Psoas muscle (tissue), 8 donors: ENCODE measurements around the gene PDCD7. TPM values are rescaled to one million over a fixed set of nuclear protein-coding genes. Genes with fewer than 3 reads are reported as not detected.

Source experiments
- ATAC-seq, 4 donors: fragments of 200-7000 bp; cut with Tn5 transposase; one replicate each; pipeline ENCODE4 v1.9.1; 2020; ENCODE audit warnings: moderate library complexity in 3 of 4, mild to moderate bottlenecking in 2 of 4
- DNase-seq, 2 donors: peaks; one replicate each; pipeline ENCODE4 v3.0.0-alpha.2; 2020
- H3K27ac ChIP-seq: fragments of 200-600 bp; one replicate; pipeline ENCODE4 v1.8.0; 2022
- H3K27me3 ChIP-seq, 3 donors: fragments of 200-600 bp in 1 of 3; one replicate each; pipeline versions ENCODE4 v1.6.1 to v1.8.0; 2013 to 2022; ENCODE audit warnings: low read length in 2 of 3, mild to moderate bottlenecking in 2 of 3, moderate library complexity in 1 of 3; ENCODE audit not compliant: insufficient read depth in 3 of 3
- H3K36me3 ChIP-seq, 2 donors: fragments of 200-600 bp in 1 of 2; one replicate each; pipeline versions ENCODE4 v1.6.1 to v1.8.0; 2013 to 2022; ENCODE audit warnings: low read depth in 1 of 2, mild to moderate bottlenecking in 1 of 2, moderate library complexity in 1 of 2; ENCODE audit not compliant: insufficient read depth in 1 of 2
- H3K4me1 ChIP-seq: fragments of 200-600 bp; one replicate; pipeline ENCODE4 v1.8.0; 2022
- H3K4me3 ChIP-seq: fragments of 200-600 bp; one replicate; pipeline ENCODE4 v1.8.0; 2022; ENCODE audit warnings: mild to moderate bottlenecking
- H3K9me3 ChIP-seq: fragments of 200-600 bp; one replicate; pipeline ENCODE4 v1.8.0; 2022
- WGBS, 3 donors: extraction: QIAGEN DNeasy Blood & Tissue Kit; methylation state at CpG; one replicate each; pipeline versions ENCODE4 v1.1.6 to v1.1.7; 2013; 5-methylcytosine and 5-hydroxymethylcytosine counted together
- intact Hi-C, 2 donors: fragments of 100-400 bp; cut with DNase I; formaldehyde crosslinking; loops; one replicate each; pipeline versions ENCODE4 v1.11.0 to v1.14.2; 2022
- polyA plus RNA-seq, 3 donors: library from polyadenylated mRNA; stranded (reverse); fragments of 200-250 nt; gene quantifications; one replicate each; pipeline ENCODE4 v1.2.3, GENCODE V29; 2013
- total RNA-seq, 4 donors: library from RNA; stranded (reverse); fragmentation: NEBNext Ultra II Directional in 2 of 4; extraction: Animal tissue kit (Norgen Biotek cat#: 25700) in 2 of 4; gene quantifications; one replicate each; pipeline versions ENCODE4 v1.2.1 to v1.2.4, GENCODE V29; 2021 to 2023
- TF ChIP-seq, protein P1 (sequence below): fragments of 200-600 bp; IDR thresholded peaks from one replicate; pipeline ENCODE4 v1.8.0; 2022; ENCODE audit warnings: antibody characterized with exemption
- donor health status: healthy with polysubstance abuse.
- donor health status: DM: no; HTN: no; CAD: no; lungs with moderate emphysema.
- donor health status: Bipolar disorder and iron deficiency.
- donor health status: healthy.
- donor health status: DM: yes; HTN: yes; CAD: no.
- donor health status: DM: no; HTN: no; CAD: no.
- donor health status: DM: no; HTN: no; CAD: no.
- donor health status: DM: yes; HTN: yes; CAD: no.

PDCD7 gene
- total and polyA plus RNA-seq, 7 donors = 6.8 to 22.4 (median 14.5) TPM

DNA sequence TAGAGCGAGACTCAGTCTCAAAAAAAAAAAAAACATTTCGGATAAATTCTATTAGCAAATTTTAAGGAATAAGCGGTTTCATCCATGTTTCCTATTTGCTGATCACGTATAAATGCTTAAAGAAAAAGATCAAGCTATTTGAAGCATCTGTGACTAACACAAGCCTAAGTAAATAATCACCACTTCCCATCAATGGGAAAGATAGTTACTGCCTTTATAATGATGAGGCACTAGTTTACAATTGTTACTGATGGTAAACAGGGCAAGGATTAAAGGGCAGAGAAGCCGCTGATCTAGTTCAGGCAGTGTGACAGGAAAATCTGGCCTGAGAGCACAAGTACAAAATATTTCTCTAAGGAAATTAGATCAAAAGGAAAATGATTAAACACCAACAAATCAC, 37.8 kb upstream of the PDCD7 start:
- DNase-seq (no peak), ATAC-seq (no peak)
- peaks cover 3 to 76% of the 10 kb centered on the region in 2 donors for H3K36me3 ChIP-seq
- no peak overlapping the region for H3K27ac ChIP-seq
- intact Hi-C loops = no loop called here
- no peaks in the 10 kb centered on the region for H3K27me3 ChIP-seq
- no peak overlapping the region for H3K4me3 ChIP-seq
- no peaks in the 10 kb centered on the region for H3K4me1 ChIP-seq
- WGBS, 3 donors = 93 to 94% (median 94%) methylated on average over 5 of the region's 5 CpGs
- H3K9me3 ChIP-seq = no peaks in the 10 kb centered on the region
- TF ChIP-seq, protein P1, sequence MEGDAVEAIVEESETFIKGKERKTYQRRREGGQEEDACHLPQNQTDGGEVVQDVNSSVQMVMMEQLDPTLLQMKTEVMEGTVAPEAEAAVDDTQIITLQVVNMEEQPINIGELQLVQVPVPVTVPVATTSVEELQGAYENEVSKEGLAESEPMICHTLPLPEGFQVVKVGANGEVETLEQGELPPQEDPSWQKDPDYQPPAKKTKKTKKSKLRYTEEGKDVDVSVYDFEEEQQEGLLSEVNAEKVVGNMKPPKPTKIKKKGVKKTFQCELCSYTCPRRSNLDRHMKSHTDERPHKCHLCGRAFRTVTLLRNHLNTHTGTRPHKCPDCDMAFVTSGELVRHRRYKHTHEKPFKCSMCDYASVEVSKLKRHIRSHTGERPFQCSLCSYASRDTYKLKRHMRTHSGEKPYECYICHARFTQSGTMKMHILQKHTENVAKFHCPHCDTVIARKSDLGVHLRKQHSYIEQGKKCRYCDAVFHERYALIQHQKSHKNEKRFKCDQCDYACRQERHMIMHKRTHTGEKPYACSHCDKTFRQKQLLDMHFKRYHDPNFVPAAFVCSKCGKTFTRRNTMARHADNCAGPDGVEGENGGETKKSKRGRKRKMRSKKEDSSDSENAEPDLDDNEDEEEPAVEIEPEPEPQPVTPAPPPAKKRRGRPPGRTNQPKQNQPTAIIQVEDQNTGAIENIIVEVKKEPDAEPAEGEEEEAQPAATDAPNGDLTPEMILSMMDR = no peak

DNA sequence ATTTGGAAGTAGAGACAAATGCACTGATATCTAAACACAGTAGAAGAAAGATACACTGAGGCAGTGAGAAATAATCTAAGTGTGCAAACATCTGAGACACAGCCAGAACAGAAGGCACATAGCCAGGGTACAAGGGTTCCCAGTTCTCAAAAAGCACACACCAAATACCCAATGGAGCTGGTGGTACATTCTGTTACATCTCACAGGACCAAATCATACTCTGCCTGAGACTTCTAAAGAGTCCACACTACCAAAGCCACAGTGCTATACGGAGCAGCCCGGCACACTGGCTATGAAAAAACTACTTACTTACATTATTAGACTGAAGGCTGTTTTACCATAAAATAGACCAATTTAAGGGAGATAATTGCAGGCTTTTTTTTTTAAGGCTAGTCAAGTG, 32.3 kb upstream of the PDCD7 start:
- peaks cover 19% of the 10 kb centered on the region for H3K4me1 ChIP-seq
- no peak overlapping the region for H3K4me3 ChIP-seq
- TF ChIP-seq, protein P1 = no peak
- intact Hi-C loops = no loop called here
- 81 to 100% (median 93%) methylated on average over 2 of the region's 2 CpGs for WGBS, 3 donors
- DNase-seq (no peak), ATAC-seq (peak in 1 of 4 donors; percentile 51)
- no peaks in the 10 kb centered on the region for H3K9me3 ChIP-seq
- no peaks in the 10 kb centered on the region for H3K27me3 ChIP-seq
- peaks cover 4 to 60% of the 10 kb centered on the region in 2 donors for H3K36me3 ChIP-seq
- H3K27ac ChIP-seq = no peak overlapping the region

DNA sequence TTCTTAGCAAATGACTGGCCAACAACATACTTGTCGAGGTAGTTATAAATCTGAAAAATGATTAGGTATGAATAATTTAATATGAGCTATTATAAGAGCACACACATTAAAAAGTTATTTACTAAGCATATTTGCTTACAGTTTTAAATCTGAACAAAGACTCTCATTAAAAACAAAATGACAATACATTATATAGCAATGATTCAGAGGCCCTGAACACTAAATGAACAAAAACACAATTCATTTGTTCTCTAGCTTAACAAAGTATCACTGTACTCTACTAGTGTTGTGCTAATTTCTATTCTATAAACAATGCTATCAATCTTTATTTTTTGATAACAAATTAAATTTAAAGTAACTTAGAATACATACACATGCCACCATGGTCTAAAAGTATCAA, 30.5 kb upstream of the PDCD7 start:
- DNase-seq (no peak), ATAC-seq (no peak)
- TF ChIP-seq, protein P1 = no peak
- Histone ChIP-seq H3K36me3 (peaks cover 4 to 54% of the 10 kb centered on the region in 2 donors), H3K4me3 (no peak overlapping the region), H3K27me3 (no peaks in the 10 kb centered on the region), H3K4me1 (peaks cover 19% of the 10 kb centered on the region), H3K9me3 (no peaks in the 10 kb centered on the region), H3K27ac (peak overlapping the region; percentile 77)
- 39 to 71% (median 43%) methylated on average over 1 of the region's 1 CpG for WGBS, 3 donors
- intact Hi-C loops = no loop called here

DNA sequence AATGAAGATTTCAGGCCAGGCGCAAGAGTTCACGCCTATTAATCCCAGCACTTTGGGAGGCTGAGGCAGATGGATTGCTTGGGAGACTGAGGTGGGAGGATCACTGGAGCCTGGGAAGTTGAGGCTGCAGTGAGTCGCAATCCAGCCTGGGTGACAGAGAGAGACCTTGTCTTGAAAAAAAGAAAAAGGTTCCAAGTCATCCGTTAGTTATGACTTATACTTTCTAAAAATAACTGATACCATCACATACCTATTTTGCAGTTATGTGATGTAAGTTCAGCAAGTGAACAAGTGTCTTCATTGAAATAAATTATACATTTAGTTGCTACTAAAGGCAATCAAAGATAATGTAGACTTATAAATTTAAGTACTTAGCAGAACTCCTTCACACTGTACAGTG, 29.4 kb upstream of the PDCD7 start:
- H3K4me3 ChIP-seq = peak overlapping the region; percentile 8

More for the DNA sequence above, 29.4 kb upstream of the PDCD7 start:
- TF ChIP-seq, protein P1 = no peak
- intact Hi-C loops = no loop called here
- Histone ChIP-seq H3K4me1 (peaks cover 19% of the 10 kb centered on the region), H3K36me3 (peaks cover 6 to 63% of the 10 kb centered on the region in 2 donors), H3K27ac (peak overlapping the region; percentile 77), H3K9me3 (no peaks in the 10 kb centered on the region), H3K27me3 (no peaks in the 10 kb centered on the region)
- ATAC-seq (peak; percentile 90 to 93 (median 92)), DNase-seq (no peak)
- WGBS, 3 donors = 63 to 74% (median 66%) methylated on average over 4 of the region's 4 CpGs
